OCI-LY7 (cell line): Measurements from ENCODE around the gene SLC25A21. TPM values are rescaled to one million over a fixed set of nuclear protein-coding genes. Genes with fewer than 3 reads are reported as not detected.

ENCODE experiments used
- BruUV-seq: library from RNA; stranded (reverse); fragments of 400-500 nt; replicated peaks from 2 replicates; lab custom pipeline; 2021; lab: Mats Ljungman, UMichigan
- CTCF ChIA-PET: fragments of 300-600 bp; sonication (Branson Sonifier 250); formaldehyde crosslinking; loops from one replicate; lab custom pipeline; 2022; ENCODE audit warnings: antibody characterized with exemption; ENCODE audit not compliant: unreplicated experiment; lab: Charles Lee
- POLR2A ChIA-PET: fragments of 300-600 bp; sonication (Branson Sonifier 250); formaldehyde crosslinking; loops from one replicate; lab custom pipeline; 2022; ENCODE audit warnings: antibody characterized with exemption; lab: Charles Lee
- DNase-seq: peaks from one replicate; pipeline ENCODE4 v3.0.0-alpha.2; 2015; ENCODE audit warnings: low spot score
- H2AFZ ChIP-seq: fragments of 200-600 bp; sonication (generic), shearing (Covaris generic); 2 replicates; pipeline ENCODE4 v1.6.1; 2014; ENCODE audit warnings: mild to moderate bottlenecking, antibody characterized with exemption, low read length, moderate library complexity
- H3K27ac ChIP-seq: fragments of 200-600 bp; sonication (generic); 2 replicates; pipeline ENCODE4 v1.5.1; 2014; ENCODE audit warnings: mixed run types, low read depth, mild to moderate bottlenecking, moderate library complexity, low read length, inconsistent platforms; ENCODE audit not compliant: poor library complexity, severe bottlenecking
- H3K36me3 ChIP-seq: fragments of 200-600 bp; sonication (generic); 2 replicates; pipeline ENCODE4 v1.6.1; 2014; ENCODE audit warnings: mild to moderate bottlenecking, antibody characterized with exemption, low read length, moderate library complexity, mixed read lengths; ENCODE audit not compliant: insufficient read depth
- H3K4me1 ChIP-seq: fragments of 200-600 bp; sonication (generic); 2 replicates; pipeline ENCODE4 v1.5.1; 2014; ENCODE audit warnings: mild to moderate bottlenecking, low read length; ENCODE audit not compliant: insufficient read depth, poor library complexity, severe bottlenecking
- H3K4me2 ChIP-seq: fragments of 200-600 bp; sonication (generic); 2 replicates; pipeline ENCODE4 v1.6.1; 2014; ENCODE audit warnings: mild to moderate bottlenecking, low read length
- H3K4me3 ChIP-seq: fragments of 200-600 bp; sonication (generic); 2 replicates; pipeline ENCODE4 v1.5.1; 2014; ENCODE audit warnings: mild to moderate bottlenecking, low read depth, low read length; ENCODE audit not compliant: poor library complexity, severe bottlenecking
- H3K79me2 ChIP-seq: fragments of 200-600 bp; sonication (generic); 2 replicates; pipeline ENCODE4 v1.6.1; 2016; ENCODE audit warnings: low read depth, mild to moderate bottlenecking, low read length, moderate library complexity, mixed read lengths; ENCODE audit not compliant: insufficient read depth
- H3K9me2 ChIP-seq: fragments of 200-600 bp; sonication (generic); 2 replicates; pipeline ENCODE4 v1.6.1; 2016; ENCODE audit warnings: mild to moderate bottlenecking, low read length, mixed read lengths; ENCODE audit not compliant: insufficient read depth
- H3K9me3 ChIP-seq: fragments of 200-600 bp; sonication (generic); 2 replicates; pipeline ENCODE4 v1.6.1; 2014; ENCODE audit warnings: mild to moderate bottlenecking, mixed run types, low read length, mixed read lengths
- H4K20me1 ChIP-seq: fragments of 200-600 bp; sonication (generic); 2 replicates; pipeline ENCODE4 v1.6.1; 2014; ENCODE audit warnings: mild to moderate bottlenecking, antibody characterized with exemption, low read length, moderate library complexity, mixed read lengths; ENCODE audit not compliant: insufficient read depth
- CTCF ChIP-seq: fragments of 200-600 bp; sonication (generic); conservative IDR thresholded peaks from 2 replicates; pipeline ENCODE4 v1.5.1; 2014; ENCODE audit warnings: mild to moderate bottlenecking, antibody characterized with exemption, low read length, moderate library complexity, mixed read lengths
- EZH2phosphoT487 ChIP-seq: fragments of 200-600 bp; sonication (generic); IDR thresholded peaks from 2 replicates; pipeline ENCODE4 v1.6.1; 2018; ENCODE audit warnings: low read depth, borderline replicate concordance, mild to moderate bottlenecking, mixed run types, antibody characterized with exemption, low read length, moderate library complexity, mixed read lengths
- intact Hi-C: fragments of 100-400 bp; cut with micrococcal nuclease; formaldehyde crosslinking; loops from one replicate; pipeline ENCODE4 v1.10.0; 2022; ENCODE audit not compliant: unreplicated experiment
- total RNA-seq, 2 experiments: library from RNA; depleted of rRNA in 1 of 2; stranded (reverse); fragments of >200 nt in 1 of 2; shearing (Covaris generic) in 1 of 2; gene quantifications; 2 replicates each; pipeline ENCODE4 v1.2.3, GENCODE V29; 2014 to 2022

The SLC25A21 gene
- total RNA-seq, 2 experiments from 2014 or later: not detected

GRCh38 chr14:36856095-36856878, 316.1 kb downstream of the SLC25A21 start:
- Histone ChIP-seq H3K4me3 (no peak overlapping the region), H3K4me2 (no peak overlapping the region), H2AFZ (no peak overlapping the region), H3K9me2 (no peaks in the 10 kb centered on the region), H3K4me1 (no peaks in the 10 kb centered on the region), H3K27ac (no peak overlapping the region), H3K9me3 (no peaks in the 10 kb centered on the region), H4K20me1 (no peaks in the 10 kb centered on the region), H3K79me2 (no peaks in the 10 kb centered on the region), H3K36me3 (no peaks in the 10 kb centered on the region)
- TF ChIP-seq CTCF: no peak
- no peak for TF ChIP-seq EZH2phosphoT487
- intact Hi-C loops: no loop called here
- CTCF ChIA-PET: no interaction called here
- POLR2A ChIA-PET: interaction anchor here (1.0 kb wide), 1 partner anchor 9 kb away, joined by 3 read pairs; no protein-coding TSS in a partner anchor
- no TSS peak for BruUV-seq
- DNase-seq: no peak

- no peaks in the 10 kb centered on the region for H3K79me2 ChIP-seq
- H3K4me2 ChIP-seq: no peak overlapping the region
- H3K9me2 ChIP-seq: no peaks in the 10 kb centered on the region
- no peaks in the 10 kb centered on the region for H3K4me1 ChIP-seq
- intact Hi-C loops: no loop called here
- ChIA-PET POLR2A (no interaction called here), CTCF (no interaction called here)
- no peaks in the 10 kb centered on the region for H3K36me3 ChIP-seq
- no peaks in the 10 kb centered on the region for H3K9me3 ChIP-seq
- no TSS peak for BruUV-seq
- H3K4me3 ChIP-seq: no peak overlapping the region
- TF ChIP-seq EZH2phosphoT487: no peak
- no peak for TF ChIP-seq CTCF
- no peak overlapping the region for H2AFZ ChIP-seq
- H3K27ac ChIP-seq: no peak overlapping the region
- DNase-seq: no peak
- H4K20me1 ChIP-seq: no peaks in the 10 kb centered on the region
Measured at GRCh38 chr14:36855396-36855795, 317.0 kb downstream of the SLC25A21 start.

DNA sequence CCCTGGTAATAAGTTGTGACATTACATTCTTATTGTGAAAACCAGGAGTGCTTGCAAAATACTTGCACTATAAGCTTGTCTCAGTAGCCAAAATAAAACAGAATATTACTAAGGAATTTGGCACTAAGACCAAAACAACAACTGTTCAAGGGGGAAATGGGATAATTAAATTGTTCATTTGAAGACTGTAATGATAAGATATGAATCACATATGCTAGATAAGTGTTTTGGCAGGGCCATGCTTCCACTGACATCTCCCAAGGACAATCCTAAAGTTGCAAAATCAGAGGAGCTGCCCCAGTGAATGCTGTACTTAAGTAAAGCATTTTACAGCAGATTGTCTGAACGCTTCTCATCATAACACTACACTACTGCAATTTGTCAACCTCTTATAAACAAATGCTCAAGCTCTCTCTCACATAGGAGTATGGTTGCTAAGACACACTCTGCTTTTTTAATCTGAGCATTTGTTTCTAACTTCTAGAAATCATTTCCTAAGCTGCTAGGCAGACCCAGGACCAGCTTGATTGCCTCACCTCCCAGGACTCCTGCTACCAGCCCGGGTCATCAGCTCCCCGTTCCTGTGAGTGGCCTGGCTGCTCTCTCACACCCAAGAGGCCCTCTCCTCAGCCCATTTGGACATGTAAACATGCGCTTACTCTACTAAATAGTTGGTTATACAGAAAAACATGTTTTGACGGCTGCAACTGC, 319.3 kb downstream of the SLC25A21 start:
- no peaks in the 10 kb centered on the region for H4K20me1 ChIP-seq
- no peak for DNase-seq
- H2AFZ ChIP-seq: no peak overlapping the region
- no peak overlapping the region for H3K27ac ChIP-seq
- no peaks in the 10 kb centered on the region for H3K9me3 ChIP-seq
- H3K4me2 ChIP-seq: no peak overlapping the region
- CTCF ChIA-PET: no interaction called here
- no peaks in the 10 kb centered on the region for H3K36me3 ChIP-seq
- no peaks in the 10 kb centered on the region for H3K79me2 ChIP-seq
- no peak overlapping the region for H3K4me3 ChIP-seq
- H3K9me2 ChIP-seq: no peaks in the 10 kb centered on the region
- TF ChIP-seq CTCF: no peak
- TF ChIP-seq EZH2phosphoT487: no peak
- no peaks in the 10 kb centered on the region for H3K4me1 ChIP-seq
- no TSS peak for BruUV-seq
- POLR2A ChIA-PET: no interaction called here
- intact Hi-C loops: no loop called here
